NAMALWA (cell line): ENCODE results near the gene CYFIP2.
"Not testable (repeated sequence)": the region's sequence is repeated elsewhere in the genome, so short reads cannot be mapped to it uniquely, and the experiment has no call there.

Source experiments
- DNase-seq: peaks from one replicate; pipeline ENCODE4 v3.0.0-alpha.2; 2015; ENCODE audit warnings: low spot score

The CYFIP2 gene

DNA sequence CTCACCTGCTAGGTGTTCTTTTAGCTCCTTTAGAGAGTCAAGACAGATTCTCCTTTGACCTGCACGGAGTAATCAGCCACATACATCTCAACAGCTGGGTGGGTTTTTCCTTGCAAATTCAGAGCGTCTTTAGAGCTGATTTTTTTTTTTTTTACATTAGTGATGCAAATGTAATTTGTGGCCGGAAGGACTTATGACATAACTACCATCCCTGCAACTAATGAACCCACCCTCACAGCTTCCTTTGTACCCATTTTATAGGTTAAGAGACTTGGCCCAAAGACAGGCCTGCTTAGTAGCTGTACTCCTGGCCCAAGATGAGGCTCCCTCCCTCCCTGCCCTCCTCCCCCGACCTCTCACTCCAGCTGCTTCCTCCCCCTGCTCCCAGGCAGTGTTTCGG lies 124.2 kb downstream of the CYFIP2 start:
- DNase-seq: peak; percentile 14

DNA sequence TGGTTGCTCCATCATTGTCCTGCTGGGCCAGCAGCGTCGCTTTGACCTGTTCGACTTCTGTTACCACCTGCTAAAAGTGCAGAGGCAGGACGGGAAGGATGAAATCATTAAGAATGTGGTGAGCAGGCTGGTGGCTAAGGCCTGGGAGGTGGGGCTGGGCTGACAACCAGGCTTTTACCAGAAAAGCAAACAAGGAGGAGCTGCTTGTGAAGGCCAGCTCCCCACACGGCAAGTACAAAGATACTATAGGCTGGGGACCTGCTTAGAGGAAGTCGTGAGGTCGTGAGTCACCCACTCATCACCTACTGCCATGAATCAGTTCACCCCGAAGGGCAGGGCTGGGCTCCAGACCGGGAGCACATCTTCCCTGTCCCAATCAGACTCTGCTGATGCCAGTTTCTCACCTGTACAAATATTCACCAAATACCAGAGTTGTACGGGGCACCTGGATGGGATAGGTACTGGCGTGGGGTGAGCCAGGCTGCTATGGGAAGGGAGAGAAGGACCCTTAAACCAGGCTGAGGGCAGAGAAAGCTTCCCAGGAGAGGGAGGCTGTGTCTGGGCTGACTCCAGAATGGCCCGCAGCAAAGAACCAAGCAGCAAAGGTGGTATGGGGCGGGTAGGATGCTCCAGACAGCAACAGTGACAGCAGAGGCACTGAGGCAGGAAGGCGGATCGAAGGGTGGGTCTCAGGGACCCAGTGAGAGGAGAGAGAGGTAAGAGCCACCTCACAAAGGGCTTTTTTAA lies 124.8 kb downstream of the CYFIP2 start:
- DNase-seq: no peak

DNA sequence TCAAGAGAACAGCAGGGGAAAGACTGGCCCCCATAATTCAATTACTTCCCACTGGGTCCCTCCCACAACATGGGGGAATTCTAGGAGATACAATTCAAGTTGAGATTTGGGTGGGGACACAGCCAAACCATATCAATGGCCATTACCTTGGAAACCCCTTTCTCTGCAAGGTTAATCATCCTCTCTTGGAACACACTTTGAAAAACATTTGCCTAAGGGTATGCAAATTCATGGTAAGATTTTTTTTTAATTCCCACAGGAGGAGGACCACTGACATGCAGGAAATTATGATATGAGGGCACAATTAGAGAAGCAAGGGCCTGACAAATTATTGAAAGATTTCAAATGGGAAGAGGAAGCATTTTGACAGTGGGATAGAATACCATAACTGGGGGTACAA lies 132.4 kb downstream of the CYFIP2 start:
- DNase-seq: peak; percentile 28

DNA sequence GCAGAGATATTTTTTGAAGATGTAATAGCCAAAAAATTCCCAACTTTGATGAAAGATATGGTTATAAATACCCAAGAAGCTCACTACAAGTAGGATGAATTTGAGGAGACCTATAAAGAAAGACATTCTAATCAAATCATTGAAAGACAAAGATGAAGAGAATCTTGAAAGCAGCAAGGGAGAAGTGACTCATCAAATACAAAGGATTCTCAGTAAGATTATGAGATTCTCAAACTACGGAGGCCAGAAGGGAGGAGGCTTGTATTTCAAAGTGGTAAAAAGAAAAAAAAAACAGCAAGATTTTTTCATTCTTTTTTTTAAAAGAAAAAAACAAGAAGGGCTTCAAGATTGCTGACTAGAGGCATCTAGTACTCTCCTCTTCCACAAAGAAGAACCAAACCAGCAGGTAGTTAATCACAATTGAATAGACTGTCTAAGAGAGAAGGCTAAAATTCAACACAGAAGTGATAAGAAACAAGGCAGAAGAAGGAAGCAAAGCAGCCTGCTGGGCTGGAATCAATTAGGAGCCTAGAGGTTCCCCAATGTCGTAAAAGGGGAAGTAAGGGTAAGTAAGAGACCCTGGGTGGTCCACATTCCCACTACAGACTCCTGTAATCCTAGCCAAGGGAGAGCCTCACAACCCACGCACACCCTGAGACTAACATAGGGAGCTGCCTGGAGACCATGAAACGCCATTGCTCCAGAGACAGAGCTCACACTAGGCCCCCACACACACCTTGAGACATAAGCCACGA lies 135.0 kb downstream of the CYFIP2 start:
- no peak for DNase-seq

DNA sequence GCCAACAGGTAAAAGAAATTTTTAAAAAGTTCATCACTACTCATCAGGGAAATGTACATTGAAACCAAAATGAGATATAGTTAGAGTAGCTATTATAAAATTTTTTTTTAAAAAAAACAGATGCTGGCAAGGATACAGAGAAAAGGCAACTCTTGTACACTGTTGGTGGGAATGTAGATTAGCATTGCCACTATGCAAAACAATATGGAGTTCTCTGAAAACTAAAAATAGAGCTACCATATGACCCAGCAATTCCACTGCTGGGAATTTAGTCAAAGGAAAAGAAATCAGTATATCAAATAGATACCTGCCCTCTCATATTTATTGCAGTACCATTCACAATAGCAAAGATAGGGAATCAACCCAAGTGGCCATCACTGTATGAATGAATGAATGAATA lies 149.9 kb downstream of the CYFIP2 start:
- no peak for DNase-seq

DNA sequence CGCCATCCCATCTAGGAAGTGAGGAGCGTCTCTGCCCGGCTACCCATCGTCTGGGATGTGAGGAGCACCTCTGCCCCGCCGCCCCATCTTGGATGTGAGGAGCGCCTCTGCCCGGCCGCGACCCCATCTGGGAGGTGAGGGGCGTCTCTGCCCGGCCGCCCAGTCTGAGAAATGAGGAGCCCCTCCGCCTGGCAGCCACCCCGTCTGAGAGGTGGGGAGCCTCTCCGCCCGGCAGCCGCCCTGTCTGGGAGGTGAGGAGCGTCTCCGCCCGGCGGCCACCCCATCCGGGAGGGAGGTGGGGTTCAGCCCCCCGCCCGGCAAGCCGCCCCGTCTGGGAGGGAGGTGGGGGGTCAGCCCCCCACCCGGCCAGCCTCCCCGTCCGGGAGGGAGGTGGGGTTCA lies 153.6 kb downstream of the CYFIP2 start:
- not testable (repeated sequence) for DNase-seq

DNA sequence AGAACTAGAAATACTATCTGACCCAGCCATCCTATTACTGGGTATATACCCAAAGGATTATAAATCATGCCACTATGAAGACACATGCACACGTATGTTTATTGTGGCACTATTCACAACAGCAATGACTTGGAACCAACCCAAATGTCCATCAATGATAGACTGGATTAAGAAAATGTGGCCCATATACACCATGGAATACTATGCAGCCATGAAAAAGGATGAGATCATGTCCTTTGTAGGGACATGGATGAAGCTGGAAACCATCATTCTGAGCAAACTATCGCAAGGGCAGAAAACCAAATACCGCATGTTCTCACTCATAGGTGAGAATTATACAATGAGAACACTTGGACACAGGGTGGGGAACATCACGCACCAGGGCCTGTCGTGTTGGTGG lies 164.0 kb downstream of the CYFIP2 start:
- DNase-seq: not testable (repeated sequence)

DNA sequence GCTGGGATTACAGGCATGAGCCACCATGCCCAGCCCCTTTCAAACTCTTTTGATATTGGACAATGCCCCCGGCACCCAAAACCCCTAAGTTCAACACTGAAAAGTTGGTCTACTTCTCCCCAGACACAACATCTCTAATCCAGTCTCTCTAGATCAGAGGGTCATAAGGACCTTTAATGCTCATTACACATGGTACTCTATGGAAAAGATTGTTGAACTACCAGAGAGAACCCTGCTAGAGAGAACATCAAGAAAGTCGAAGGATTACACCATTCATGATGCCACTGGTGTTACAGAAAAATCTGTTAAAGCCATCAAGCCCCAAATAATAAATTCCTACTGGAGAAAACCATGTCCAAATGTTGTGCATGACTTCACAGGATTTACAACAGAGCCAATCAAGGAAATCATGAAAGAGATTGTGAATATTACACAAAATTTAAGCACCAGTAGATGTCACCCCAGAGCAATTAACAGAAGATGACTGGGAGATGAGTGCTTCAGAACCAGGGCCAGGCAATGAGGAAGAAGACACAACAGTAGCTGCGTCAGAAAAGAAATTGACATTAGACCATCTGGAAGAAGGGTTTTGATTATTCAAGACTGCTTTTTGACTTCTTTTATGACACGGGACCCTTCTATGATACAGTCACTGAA lies 165.7 kb downstream of the CYFIP2 start:
- peak; percentile 92 for DNase-seq

DNA sequence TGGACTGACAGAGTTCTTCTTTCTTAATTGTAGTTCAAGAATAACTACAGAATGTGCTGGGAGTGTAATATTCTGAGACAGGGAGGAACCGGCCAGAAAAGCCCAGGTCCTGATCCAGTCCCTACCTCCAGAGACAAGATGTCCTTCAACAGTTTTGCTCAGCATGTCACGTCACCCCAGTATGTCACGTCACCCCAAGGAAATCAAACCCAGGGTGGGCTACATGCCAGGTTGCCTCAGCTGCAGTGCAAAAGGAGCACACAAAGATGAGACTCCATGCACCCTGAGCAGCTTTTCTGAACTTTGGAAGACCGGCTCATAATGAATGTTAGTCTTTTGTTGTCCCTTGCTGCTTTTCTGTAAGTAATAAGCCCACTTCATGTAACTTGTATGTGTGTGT lies 168.2 kb downstream of the CYFIP2 start:
- DNase-seq: no peak

DNA sequence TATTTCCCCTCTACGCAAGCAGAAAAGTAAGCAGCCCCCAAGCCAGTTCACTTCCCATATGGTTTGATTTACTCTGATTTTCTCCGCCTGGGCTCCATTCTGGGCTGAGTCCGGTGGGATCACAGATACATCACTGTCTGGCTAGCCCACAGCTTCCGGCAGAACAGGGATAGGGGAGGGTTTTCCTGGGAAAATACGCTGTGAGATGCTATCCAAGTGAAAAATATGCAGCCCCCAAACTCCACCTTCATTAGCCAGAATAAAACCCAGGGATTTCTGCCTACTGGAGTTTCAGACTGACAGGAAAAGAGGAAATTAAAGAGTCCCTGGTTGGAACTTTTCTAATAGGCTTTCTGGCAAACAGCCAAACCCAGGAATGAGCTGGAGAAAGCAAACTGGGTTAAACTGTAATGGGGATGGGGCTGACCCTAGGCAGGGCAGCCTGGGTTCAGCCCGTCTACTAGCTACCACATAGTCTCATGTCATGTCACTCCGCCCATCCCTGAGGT lies 177.2 kb downstream of the CYFIP2 start:
- DNase-seq: no peak

DNA sequence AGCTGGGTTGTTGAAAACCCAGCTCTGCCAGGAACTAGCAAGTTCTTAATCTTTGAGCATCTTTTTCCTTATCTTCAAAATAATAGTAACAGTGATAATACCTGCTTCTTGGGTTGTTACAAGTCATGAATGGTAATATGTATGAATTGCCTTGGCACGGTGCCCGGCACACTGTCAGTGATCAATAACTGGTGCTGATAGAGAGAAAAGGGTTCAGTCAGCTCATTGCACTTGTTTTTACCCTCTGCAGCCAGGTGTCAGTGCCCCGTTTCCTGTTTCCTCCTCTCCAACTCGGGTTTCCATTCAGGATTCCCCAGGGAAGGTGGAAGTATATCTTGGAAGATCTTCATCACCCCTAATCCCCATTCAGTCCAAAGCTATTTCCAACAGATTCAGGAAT lies 178.3 kb downstream of the CYFIP2 start:
- DNase-seq: no peak
